GM21786 (cell line): ENCODE measurements around the gene RHEB.

ENCODE experiments used
- ATAC-seq: cut with Tn5 transposase; IDR thresholded peaks from one replicate; pipeline ENCODE4 v1.9.1; 2021; ENCODE audit not compliant: unreplicated experiment

RHEB gene

DNA sequence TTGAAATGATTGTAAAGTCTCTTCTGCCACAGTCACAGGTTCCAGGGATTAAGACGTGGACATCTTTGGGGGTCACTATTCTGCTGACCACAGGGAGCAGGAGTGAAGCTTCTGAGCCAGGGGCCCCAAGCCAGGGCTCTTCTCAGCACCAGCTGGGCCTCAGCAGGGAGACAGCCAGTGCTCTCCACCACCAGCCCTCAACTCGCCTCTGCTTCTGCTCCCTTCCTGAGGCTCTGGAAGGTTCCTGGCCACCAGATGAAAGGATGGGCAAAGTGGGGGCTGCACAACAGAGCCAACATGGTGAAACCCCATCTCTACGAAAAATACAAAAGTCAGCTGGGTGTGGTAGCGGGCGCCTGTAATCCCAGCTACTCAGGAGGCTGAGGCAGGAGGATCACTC lies 68.5 kb downstream of the RHEB start:
- ATAC-seq = no peak

GRCh38 chr7:151449990-151450389 lies 69.7 kb downstream of the RHEB start:
- no peak for ATAC-seq

- ATAC-seq = peak; percentile 58
These were observed 71.1 kb downstream of the RHEB start for GRCh38 chr7:151448261-151449252.

DNA sequence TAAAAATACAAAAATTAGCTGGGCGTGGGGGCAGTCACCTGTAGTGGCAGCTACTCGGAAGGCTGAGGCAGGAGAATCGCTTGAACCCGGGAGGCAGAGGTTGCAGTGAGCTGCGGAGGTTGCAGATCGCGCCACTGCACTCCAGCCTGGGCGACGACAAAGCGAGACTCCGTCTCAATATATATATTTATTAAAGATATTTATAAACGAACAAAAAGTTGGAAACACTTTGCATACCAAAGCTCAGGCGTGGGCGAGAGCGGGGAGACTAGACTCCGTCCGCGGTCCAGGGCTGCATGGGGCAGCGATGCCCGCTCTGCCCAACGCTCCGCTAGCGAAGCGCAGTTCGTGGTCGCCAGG lies 71.8 kb downstream of the RHEB start:
- ATAC-seq = no peak

DNA sequence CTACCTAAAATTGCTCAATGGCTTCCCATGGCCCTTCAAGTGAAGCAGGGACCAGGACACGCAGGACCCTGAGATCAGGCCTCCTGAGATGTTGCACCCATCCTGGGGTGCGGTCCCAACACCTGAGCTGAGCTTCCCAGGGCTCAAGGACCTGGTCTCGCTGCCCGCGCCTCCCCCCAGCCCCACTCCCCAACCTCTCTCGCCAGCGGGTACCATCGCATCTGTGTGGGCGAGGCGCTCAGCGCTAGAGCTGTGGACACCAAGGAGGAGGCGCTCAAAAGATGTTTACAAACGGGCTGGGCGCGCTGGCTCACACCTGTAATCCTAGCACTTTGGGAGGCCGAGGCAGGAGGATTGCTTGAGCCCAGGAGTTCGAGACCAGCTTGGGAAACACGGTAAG lies 72.4 kb downstream of the RHEB start:
- ATAC-seq = no peak

DNA sequence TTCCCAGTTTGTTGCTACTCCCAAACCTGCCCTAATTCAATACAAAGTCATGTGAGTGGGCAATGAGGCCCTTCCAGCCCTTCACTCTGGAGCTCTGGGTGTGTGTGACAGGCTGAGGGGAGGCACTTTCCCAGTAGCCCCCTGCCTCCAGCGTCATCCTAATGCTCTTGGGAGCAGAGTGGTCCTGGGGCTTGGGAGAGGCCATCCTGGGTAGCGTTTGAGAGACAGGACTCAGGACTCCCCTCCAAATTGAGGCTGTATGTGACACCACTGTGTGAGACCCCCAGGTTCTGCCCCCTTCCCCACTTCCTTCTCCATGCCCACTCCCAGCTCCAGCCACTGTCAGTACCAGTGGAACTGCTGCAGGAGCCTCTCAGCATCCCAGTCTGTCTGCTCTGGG lies 73.3 kb downstream of the RHEB start:
- no peak for ATAC-seq

- ATAC-seq = no peak
These were observed 75.1 kb downstream of the RHEB start for GRCh38 chr7:151444632-151445031.

- ATAC-seq = no peak
These were observed 76.8 kb downstream of the RHEB start for GRCh38 chr7:151442776-151443496.

GRCh38 chr7:151440799-151441445 lies 78.8 kb downstream of the RHEB start:
- no peak for ATAC-seq

DNA sequence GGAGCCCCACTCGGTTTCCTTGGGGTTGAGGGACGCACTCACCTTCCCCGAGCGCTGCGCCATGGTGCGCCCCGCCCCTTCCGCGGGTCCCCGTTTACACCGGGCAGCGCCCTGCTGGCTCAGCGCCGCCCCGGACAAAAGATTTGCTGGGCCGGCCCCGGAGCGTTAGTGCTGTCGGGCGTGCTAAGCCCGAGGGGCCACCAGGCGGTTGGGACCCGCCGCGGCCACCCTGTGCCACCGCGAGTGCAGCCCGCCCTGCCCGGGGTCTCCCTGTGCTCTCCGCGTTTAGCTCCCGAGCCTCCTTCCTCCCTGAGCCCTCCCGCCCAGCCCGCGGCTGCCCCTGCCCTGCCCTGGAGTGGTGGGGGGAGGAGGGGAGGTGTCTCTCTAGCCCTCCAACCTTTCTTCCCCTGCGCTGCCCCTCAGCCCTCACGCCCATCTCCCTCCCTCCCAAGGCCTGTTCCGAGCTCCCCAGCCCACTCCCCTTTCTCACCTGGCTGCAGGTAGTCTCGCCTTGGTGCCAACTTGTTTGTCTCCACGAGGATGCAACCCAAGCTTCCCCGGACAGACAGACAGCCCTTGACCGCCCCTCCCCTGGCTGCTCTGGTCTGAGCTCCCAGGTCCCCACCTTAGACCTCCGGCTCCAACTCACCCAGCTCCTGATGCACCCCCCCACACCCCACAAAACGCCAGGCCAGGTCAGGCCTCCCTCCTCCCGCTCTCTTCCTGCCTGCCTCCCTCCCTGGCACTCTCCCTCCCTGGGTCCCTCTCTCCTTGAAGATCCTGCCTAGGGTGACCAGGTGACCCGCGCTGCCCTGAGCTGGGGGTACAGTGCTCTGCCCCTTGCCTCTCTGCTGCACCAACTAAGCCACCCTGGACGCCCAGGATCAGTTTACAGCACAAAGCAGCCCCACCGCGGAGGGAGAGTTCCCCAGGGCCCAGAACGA lies 79.6 kb downstream of the RHEB start, which contains the start of gene CRYGN:
TSS of gene CRYGN (minus strand) at position 287 of the 944 bp plus-strand sequence. CDS start at position 63, 224 bp downstream.
- no peak for ATAC-seq

GRCh38 chr7:151438864-151439601 lies 80.7 kb downstream of the RHEB start:
- ATAC-seq = no peak

- ATAC-seq = no peak
These were observed 81.7 kb downstream of the RHEB start for GRCh38 chr7:151437866-151438516.

GRCh38 chr7:151437159-151437553 lies 82.5 kb downstream of the RHEB start:
- no peak for ATAC-seq

DNA sequence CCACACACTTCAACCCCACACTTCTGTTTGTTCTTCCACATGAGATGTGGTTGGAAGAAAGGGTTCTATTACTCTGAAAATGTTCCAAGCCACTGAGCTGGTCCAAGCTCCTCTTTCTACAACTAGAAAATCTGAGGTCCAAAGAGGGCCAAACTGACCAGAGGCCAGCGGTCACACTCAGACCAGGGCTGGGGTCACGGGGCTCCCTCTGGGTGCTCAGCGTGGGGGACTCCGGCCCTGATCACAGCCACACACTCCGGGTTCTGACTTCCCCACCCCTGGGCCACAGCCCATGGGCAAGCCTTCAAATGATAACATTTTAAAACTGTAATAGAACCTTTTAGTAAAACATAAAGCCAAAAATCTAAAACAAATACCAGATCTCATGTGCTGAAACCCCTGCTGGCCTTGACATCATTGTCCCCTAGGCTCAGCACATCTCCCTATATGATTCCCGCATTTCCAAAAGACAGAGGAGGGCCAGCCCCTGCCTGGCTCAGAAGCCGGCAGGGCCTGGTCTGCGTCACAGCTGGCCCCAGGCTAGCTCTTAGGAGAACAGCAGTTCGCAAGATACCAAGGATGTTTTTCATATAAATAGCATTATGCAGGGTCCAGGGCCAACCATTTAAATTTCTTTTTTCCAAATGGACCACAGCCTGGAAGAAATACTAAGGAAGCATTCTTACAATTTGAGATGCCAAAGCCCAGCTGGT lies 83.1 kb downstream of the RHEB start:
- ATAC-seq = no peak

DNA sequence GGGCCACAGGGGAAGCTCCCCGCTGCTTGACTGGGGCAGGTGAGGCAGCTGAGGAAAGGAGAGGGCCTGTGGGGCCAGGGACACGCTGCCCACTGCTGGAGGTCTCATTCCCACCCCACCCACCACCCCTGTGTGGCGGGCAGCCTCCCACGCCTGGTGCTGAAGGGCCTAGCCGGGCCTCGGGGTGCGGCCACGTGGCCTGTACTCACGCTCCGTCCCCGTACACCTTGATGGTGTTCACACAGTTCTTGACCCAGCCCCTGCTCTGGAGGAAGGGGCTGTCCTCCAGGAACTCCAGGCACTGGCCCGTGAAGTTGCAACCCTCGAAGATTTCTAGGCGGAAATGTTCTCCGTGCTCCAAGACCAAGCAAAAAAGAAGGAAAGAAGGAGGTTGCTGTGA lies 83.7 kb downstream of the RHEB start:
- ATAC-seq = no peak

DNA sequence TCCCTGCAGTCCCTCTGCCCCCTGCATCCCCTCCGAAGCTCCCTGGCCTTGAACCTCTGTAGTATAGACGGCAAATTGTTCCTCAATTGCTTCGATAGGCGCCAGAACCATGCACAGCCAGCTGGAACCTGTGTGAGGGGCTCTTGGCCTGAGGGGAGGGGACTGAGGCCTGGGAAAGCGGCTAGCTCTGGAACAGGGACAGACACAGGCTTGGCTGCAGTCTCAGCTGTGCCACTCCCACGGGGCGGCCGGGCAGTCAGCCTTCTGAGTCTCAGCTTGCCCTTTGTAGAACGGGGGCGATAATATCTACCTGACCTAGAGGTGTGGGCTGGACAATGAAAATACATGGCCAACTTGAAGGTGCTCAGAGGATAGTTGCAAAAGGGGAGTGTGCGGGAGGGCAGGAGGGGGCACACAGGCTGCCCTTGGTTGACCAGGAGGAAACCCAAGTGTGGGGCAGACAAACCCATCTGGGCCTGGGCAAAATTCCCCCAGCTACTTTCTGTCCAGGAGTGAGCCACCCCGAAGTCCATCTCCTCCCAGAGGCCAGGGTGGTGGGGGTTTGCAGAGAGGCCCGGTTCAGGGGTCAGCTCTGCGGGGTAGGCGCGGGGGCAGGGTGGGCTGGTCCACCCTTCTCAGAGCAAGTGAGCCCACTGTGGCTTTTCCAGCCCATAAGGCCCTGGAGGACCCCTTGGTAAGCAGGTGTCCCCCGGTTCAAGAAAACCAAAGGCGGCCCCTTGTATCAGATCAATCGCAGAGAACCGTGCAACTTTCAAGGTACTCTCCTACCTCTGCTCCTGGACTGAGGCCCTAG lies 84.4 kb downstream of the RHEB start:
- ATAC-seq = no peak

DNA sequence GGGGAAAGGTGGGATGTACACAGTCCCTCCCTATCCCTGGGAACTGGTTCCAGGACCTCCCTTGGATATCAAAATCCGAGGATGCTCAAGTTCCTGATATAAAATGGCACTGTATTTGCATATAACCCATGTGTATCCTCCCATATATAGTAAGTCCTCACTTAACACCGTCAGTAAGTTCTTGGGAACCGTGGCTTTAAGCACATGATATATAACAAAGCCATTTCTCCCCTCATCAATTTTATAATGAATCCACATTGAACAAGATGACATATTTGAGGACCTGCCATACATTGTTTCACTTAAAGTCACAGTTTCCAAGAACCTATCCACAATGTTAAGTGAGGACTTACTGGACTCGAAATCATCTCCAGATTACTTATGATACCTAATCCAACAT lies 85.1 kb downstream of the RHEB start:
- no peak for ATAC-seq
